Nephron (organoid): Measurements from ENCODE around the gene MDN1.

Experiments used
- H3K27ac Mint-ChIP-seq, 3 experiments: 2 replicates each; pipeline ENCODE4 v1.8.0; 2020; ENCODE audit warnings: mixed read lengths in 3 of 3, mild to moderate bottlenecking in 2 of 3, moderate library complexity in 1 of 3
- H3K27me3 Mint-ChIP-seq: 2 replicates; pipeline ENCODE4 v1.8.0; 2021; ENCODE audit warnings: low read depth, mild to moderate bottlenecking, moderate library complexity, mixed read lengths
- H3K36me3 Mint-ChIP-seq: 2 replicates; pipeline ENCODE4 v1.8.0; 2020; ENCODE audit warnings: low read depth, mixed read lengths
- H3K4me1 Mint-ChIP-seq: 2 replicates; pipeline ENCODE4 v1.8.0; 2020; ENCODE audit warnings: mixed read lengths
- H3K4me3 Mint-ChIP-seq, 3 experiments: 2 replicates each; pipeline ENCODE4 v1.8.0; 2020; ENCODE audit warnings: mild to moderate bottlenecking in 3 of 3, mixed read lengths in 3 of 3, moderate library complexity in 2 of 3
- H3K9me3 Mint-ChIP-seq: 2 replicates; pipeline ENCODE4 v1.8.0; 2020; ENCODE audit warnings: mixed read lengths
- CTCF ChIP-seq, 3 experiments: fragments of 200-600 bp; sonication (generic); IDR thresholded peaks; one replicate each; pipeline ENCODE4 v1.5.0; 2021; ENCODE audit warnings: antibody characterized with exemption in 3 of 3; ENCODE audit not compliant: unreplicated experiment in 3 of 3

The MDN1 gene

GRCh38 chr6:89708316-89708715 lies 111.3 kb downstream of the MDN1 start:
- H3K27ac Mint-ChIP-seq = no peak overlapping the region
- H3K4me1 Mint-ChIP-seq = peaks cover 13% of the 10 kb centered on the region
- peaks cover 59% of the 10 kb centered on the region for H3K36me3 Mint-ChIP-seq
- no peaks in the 10 kb centered on the region for H3K9me3 Mint-ChIP-seq
- H3K27me3 Mint-ChIP-seq = no peaks in the 10 kb centered on the region
- no peak overlapping the region for H3K4me3 Mint-ChIP-seq
- TF ChIP-seq CTCF (IDR thresholded peaks at IDR 0.05; ENCODE audit: unreplicated experiment in 3 of 3) = no peak

GRCh38 chr6:89707766-89708165 lies 111.8 kb downstream of the MDN1 start:
- no peaks in the 10 kb centered on the region for H3K9me3 Mint-ChIP-seq
- peaks cover 13% of the 10 kb centered on the region for H3K4me1 Mint-ChIP-seq

GRCh38 chr6:89706121-89706520 lies 113.5 kb downstream of the MDN1 start:
- Mint-ChIP-seq H3K4me1 (no peaks in the 10 kb centered on the region), H3K27me3 (no peaks in the 10 kb centered on the region), H3K9me3 (no peaks in the 10 kb centered on the region), H3K27ac (no peak overlapping the region), H3K4me3 (no peak overlapping the region), H3K36me3 (peaks cover 53% of the 10 kb centered on the region)
- no peak for TF ChIP-seq CTCF (IDR thresholded peaks at IDR 0.05; ENCODE audit: unreplicated experiment in 3 of 3)

More at GRCh38 chr6:89707766-89708165, 111.8 kb downstream of the MDN1 start:
- no peak for TF ChIP-seq CTCF (IDR thresholded peaks at IDR 0.05; ENCODE audit: unreplicated experiment in 3 of 3)
- H3K27me3 Mint-ChIP-seq = no peaks in the 10 kb centered on the region
- H3K36me3 Mint-ChIP-seq = peaks cover 58% of the 10 kb centered on the region
- H3K4me3 Mint-ChIP-seq = no peak overlapping the region
- no peak overlapping the region for H3K27ac Mint-ChIP-seq

GRCh38 chr6:89703292-89703691 lies 116.3 kb downstream of the MDN1 start:
- Mint-ChIP-seq H3K27me3 (no peaks in the 10 kb centered on the region), H3K27ac (no peak overlapping the region), H3K4me1 (no peaks in the 10 kb centered on the region), H3K36me3 (peaks cover 36% of the 10 kb centered on the region), H3K4me3 (no peak overlapping the region), H3K9me3 (no peaks in the 10 kb centered on the region)
- TF ChIP-seq CTCF (IDR thresholded peaks at IDR 0.05; ENCODE audit: unreplicated experiment in 3 of 3) = no peak

- no peaks in the 10 kb centered on the region for H3K9me3 Mint-ChIP-seq
- H3K27me3 Mint-ChIP-seq = no peaks in the 10 kb centered on the region
Observed at GRCh38 chr6:89702349-89702748, 117.2 kb downstream of the MDN1 start.

More at GRCh38 chr6:89702349-89702748, 117.2 kb downstream of the MDN1 start:
- H3K27ac Mint-ChIP-seq = no peak overlapping the region
- H3K4me3 Mint-ChIP-seq = no peak overlapping the region
- TF ChIP-seq CTCF (IDR thresholded peaks at IDR 0.05; ENCODE audit: unreplicated experiment in 3 of 3) = no peak
- peaks cover 38% of the 10 kb centered on the region for H3K36me3 Mint-ChIP-seq
- no peaks in the 10 kb centered on the region for H3K4me1 Mint-ChIP-seq
